Measurements from ENCODE around the gene DLG2.

Gene DLG2

GRCh38 chr11:83998921-83999320 is 1628.2 kb downstream of the DLG2 start:
- no peak for DNase-seq (ENCODE audit: low read depth)

- DNase-seq (ENCODE audit: low read depth): no peak
These were observed 1636.9 kb downstream of the DLG2 start for GRCh38 chr11:83990160-83990733.

DNA sequence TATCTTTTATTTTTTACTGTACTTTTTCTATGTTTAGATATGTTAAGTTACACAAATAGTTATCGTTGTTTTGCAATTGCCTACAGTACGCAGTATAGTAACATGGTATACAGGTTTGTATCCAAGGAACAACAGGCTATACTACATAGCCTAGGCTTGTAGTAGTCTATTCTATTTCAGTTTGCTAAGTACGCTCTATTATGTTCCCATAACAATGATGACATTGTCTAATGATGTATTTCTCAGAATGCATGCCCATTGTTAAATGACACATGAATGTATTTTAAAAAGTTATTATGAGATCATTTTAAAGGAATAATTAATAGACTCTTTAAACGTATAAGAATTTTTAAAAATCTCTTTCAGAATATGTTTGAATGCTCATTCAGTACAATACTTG is 1644.3 kb downstream of the DLG2 start:
- no peak for DNase-seq (ENCODE audit: low read depth)

DNA sequence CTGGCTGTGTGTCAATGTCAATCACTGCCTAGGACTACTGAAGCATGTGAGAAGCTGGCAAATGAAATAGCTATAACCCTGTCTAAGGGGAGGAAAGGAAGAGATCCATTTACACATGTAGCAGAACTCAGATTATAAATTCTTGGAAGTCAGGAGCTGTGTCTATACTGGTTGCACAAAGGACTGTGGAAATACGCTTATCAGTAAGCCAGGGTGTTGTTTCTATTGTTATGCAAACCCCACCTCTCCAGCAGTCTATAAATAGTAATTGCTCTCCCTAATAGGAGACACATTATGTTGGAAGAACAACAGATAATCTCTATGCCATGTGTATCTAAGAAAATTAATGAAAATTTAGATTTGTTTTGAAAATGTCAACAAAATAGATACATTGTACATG is 1647.6 kb downstream of the DLG2 start:
- DNase-seq (ENCODE audit: low read depth): no peak

DNA sequence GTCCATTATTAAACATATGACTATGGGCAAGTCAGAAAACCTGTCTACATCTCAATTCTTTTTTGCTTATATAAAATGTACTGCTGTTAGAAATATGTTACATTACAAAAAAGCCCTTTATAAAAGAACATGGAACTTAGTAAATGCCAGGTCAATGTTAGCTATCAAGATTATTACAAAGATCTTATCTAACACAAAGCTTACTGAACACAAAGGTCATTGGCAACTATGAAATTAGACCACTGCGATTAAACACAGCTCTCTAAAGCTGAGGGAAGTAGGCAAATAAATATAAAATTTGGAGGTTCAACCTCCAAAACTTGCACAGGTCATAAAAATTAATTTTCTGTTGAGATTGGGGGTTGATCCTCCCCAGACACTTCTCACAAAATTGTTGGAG is 1648.2 kb downstream of the DLG2 start:
- DNase-seq (ENCODE audit: low read depth): no peak

- DNase-seq (ENCODE audit: low read depth): no peak
These were observed 1651.1 kb downstream of the DLG2 start for GRCh38 chr11:83976086-83976485.

- DNase-seq (ENCODE audit: low read depth): no peak
These were observed 1654.6 kb downstream of the DLG2 start for GRCh38 chr11:83972536-83972935.

GRCh38 chr11:83971063-83971462 is 1656.1 kb downstream of the DLG2 start:
- DNase-seq (ENCODE audit: low read depth): no peak

GRCh38 chr11:83970061-83970671 is 1657.0 kb downstream of the DLG2 start:
- no peak for DNase-seq (ENCODE audit: low read depth)

DNA sequence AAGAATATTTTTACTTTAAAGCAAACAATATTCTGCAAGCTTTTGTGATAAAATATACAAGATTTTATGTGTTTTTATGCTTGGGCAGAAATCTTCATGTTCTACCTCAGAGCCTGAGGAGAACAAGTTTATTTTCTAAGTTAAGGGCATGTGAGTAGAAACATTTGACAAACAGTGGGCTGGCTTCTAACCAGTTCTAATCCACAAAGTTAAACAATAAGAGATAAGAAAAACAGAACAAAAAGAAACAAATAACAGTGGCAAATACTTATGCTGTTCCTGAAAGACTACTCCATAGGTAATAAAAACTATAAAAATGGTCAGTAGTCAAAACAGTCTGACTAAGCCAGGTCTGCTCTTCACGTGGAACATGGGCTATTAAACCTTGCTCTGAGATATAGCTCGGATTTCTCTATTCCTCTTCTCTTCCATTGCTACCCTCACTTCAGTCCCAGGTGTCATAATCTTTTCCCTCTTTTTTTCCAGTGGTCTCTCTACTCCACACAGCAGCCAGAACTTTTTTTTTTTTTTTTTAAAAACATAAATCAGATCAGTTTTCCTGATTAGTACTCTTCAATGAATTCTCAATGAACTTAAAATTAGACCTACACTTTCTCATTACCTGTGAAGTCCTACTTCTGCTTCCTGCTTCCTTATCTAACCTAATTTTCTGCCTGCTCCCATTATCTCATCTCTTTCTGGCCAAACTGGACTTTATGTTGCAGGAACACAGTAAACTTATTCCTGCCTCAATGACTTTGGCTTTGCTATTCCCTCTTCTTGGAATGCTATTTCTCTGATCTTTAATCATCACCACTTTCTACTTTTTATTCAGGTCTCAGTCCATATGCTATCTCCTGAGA is 1669.9 kb downstream of the DLG2 start:
- no peak for DNase-seq (ENCODE audit: low read depth)

DNA sequence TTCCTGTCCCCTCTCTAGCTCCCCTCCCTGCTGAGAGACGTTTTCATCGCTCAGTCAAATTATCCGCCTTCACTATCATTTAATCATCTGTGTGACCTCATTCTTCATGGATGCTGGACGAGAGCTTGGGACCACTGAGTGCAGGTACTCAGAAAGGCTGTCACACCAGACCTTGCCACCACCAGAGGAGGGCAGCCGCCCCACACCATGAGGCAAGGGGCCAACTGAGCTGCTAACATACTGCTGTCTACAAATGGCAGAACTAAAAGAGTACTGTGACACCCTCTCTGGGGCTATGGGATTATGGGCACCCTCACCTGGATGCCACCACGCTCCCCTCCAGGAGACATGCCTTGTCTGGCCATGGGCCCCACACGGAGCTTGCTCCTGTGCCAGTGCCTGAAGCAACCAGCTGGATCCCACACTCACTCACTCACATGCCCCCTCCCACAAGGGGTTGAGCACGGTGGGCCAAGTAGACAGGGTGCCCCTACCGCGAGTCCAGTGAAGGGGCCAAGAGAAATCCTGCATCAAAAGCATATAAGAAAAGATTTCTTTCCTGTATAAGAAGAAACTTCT is 1670.9 kb downstream of the DLG2 start:
- DNase-seq (ENCODE audit: low read depth): no peak

GRCh38 chr11:83954780-83955179 is 1672.4 kb downstream of the DLG2 start:
- DNase-seq (ENCODE audit: low read depth): no peak

DNA sequence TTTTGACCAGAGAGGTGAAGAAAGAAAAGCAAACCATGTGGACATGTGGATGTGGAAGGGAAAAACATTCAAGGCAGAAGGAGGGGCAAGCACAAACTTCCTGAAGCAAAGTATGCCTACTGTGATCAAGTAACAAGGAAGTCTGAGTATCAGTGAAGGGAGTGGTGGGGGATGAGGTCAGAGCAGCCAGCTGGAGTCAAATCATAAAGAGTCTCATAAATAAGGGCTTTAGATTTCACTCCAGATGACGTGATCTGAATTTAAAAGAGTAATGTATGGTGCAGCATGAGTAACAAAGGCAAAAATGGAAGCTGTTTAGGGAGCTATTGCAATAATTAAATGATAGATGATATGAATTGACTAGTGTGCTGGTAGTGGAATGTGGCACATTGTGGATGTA is 1675.6 kb downstream of the DLG2 start:
- DNase-seq (ENCODE audit: low read depth): no peak

DNA sequence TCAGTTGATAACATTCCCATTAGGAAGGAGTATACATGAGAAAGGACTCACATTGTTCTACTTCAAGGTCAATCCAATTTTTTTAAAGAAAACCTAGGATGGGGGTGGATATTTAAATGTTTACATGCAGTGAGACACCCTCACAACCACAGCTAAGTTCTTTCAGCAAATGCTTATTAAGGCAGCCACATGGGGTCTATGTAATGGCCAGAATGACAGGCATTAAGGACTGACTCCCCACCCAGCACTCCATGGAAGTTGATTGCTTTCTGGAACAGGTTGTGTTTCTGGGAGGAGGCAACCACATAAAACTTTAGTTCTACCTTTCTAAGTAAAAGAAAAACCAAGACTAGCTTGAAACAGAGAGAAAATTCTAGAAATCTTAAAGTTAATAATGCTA is 1678.9 kb downstream of the DLG2 start:
- DNase-seq (ENCODE audit: low read depth): no peak

GRCh38 chr11:83945976-83946375 is 1681.2 kb downstream of the DLG2 start:
- no peak for DNase-seq (ENCODE audit: low read depth)

- no peak for DNase-seq (ENCODE audit: low read depth)
These were observed 1686.1 kb downstream of the DLG2 start for GRCh38 chr11:83941050-83941449.

GRCh38 chr11:83938148-83938547 is 1689.0 kb downstream of the DLG2 start:
- no peak for DNase-seq (ENCODE audit: low read depth)

GRCh38 chr11:83933008-83933407 is 1694.1 kb downstream of the DLG2 start:
- DNase-seq (ENCODE audit: low read depth): no peak

GRCh38 chr11:83927422-83927821 is 1699.7 kb downstream of the DLG2 start:
- no peak for DNase-seq (ENCODE audit: low read depth)

- DNase-seq (ENCODE audit: low read depth): no peak
These were observed 1702.2 kb downstream of the DLG2 start for GRCh38 chr11:83924795-83925542.

DNA sequence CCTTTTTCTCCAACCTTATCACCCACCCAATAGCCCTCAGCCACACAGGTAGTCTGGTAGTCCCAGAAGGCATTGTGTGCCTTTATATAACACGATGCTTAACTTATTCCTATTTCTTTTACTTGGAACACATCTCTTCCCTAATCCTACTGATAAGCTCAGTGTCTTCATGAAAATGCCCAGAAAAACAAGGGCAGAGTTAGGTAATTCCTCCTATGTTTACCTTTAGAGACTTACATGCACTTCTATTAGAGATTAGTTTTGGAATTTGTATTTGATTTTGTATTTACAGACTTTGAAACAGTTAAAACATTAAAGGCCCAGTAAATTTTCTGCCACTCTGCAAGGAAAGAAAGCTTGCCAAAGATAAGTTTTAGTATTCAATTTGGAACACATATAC is 1703.2 kb downstream of the DLG2 start:
- no peak for DNase-seq (ENCODE audit: low read depth)

- DNase-seq (ENCODE audit: low read depth): no peak
These were observed 1704.2 kb downstream of the DLG2 start for GRCh38 chr11:83922953-83923352.
